GM06990 (cell line): ENCODE results near the gene MEF2B.
"Not testable (repeated sequence)": the region's sequence is repeated elsewhere in the genome, so short reads cannot be mapped to it uniquely, and the experiment has no call there.

Experiments
- DNase-seq: peaks from one replicate; pipeline ENCODE4 v3.0.0-alpha.2; 2011; ENCODE audit not compliant: insufficient read length; ENCODE audit errors: extremely low read depth
- H3K27me3 ChIP-seq: replicated peaks from 2 replicates; pipeline ENCODE4 v1.6.0; 2011; ENCODE audit warnings: low read length; ENCODE audit not compliant: control insufficient read depth, insufficient read depth
- H3K36me3 ChIP-seq: 2 replicates; pipeline ENCODE4 v1.5.1; 2011; ENCODE audit warnings: low read length; ENCODE audit not compliant: control insufficient read depth, insufficient read depth
- H3K4me3 ChIP-seq: replicated peaks from 2 replicates; pipeline ENCODE4 v1.5.1; 2011; ENCODE audit warnings: low read depth, mild to moderate bottlenecking, control low read depth, low read length
- CTCF ChIP-seq: IDR thresholded peaks from 2 replicates; pipeline ENCODE4 v1.5.1; 2011; ENCODE audit warnings: low read length, control low read depth, mild to moderate bottlenecking, inconsistent platforms; ENCODE audit not compliant: insufficient read depth, poor library complexity, severe bottlenecking

Gene MEF2B

DNA sequence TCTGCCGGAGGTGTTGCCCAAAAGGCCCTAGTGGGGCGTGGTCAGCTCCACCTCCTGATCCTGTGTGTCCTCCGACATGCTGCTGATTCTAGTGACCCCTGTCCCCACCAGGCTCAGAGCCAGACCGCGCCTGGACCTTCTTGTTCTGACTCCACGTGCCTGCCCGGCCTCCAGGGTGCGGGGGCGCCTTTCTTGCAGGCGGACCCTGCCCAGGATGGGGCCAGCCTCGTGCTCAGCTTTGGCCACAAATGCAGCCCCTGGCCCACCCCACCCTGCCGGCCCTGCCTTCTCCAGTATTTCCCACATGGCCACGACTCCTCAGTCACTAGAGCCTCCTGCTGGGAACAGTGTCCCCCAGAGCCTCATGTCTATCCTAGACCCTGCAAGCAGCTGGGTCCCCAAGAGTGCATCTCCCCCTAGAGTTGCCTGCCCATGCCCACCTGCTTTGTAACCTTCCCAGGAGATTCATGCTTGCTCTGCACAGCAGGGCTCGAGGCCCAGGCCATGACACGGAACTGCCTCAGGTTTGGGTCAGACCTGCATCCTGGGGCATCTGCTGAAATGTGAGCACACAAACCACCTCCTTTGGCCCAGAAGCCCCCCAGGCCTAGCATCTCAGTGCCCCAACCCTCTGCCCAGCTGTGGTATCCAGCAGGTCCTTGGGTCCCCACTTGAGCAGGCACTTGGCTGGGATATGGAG, 58.8 kb downstream of the MEF2B start:
- TF ChIP-seq CTCF: no peak

DNA sequence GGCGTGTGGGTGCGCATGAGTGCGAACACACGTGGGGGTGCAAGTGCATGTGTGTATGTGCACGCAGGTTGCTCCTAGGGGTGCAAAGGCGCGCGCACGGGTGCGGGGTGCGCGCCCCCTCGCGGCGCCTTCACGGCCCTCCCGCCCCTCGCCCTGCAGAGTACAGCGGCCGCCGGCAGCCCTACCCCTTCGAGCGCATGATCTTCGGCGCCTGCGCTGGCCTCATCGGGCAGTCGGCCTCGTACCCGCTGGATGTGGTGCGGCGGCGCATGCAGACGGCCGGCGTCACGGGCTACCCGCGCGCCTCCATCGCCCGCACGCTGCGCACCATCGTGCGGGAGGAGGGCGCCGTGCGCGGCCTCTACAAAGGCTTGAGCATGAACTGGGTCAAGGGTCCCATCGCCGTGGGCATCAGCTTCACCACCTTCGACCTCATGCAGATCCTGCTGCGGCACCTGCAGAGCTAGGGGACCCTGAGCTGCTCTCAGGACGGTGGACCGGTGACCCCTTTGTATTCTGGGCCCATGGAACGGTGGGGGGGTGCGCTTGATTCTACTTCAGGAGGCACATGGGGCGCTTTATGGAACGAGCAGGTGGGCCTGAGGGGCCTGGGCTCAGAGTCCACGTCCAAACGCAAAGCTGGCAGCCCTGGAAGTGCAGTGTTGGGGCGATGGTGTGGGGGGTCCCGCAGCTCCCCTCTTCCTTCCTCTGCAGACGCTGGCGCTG, 59.5 kb downstream of the MEF2B start:
- Histone ChIP-seq H3K27me3 (no peaks in the 10 kb centered on the region), H3K4me3 (no peak overlapping the region), H3K36me3 (peaks cover 5% of the 10 kb centered on the region)
- DNase-seq: peak; percentile 44
- TF ChIP-seq CTCF: peak; percentile 17

More for the DNA sequence above, 58.8 kb downstream of the MEF2B start:
- H3K36me3 ChIP-seq: peaks cover 5% of the 10 kb centered on the region
- DNase-seq: no peak
- no peak overlapping the region for H3K4me3 ChIP-seq
- H3K27me3 ChIP-seq: no peaks in the 10 kb centered on the region

DNA sequence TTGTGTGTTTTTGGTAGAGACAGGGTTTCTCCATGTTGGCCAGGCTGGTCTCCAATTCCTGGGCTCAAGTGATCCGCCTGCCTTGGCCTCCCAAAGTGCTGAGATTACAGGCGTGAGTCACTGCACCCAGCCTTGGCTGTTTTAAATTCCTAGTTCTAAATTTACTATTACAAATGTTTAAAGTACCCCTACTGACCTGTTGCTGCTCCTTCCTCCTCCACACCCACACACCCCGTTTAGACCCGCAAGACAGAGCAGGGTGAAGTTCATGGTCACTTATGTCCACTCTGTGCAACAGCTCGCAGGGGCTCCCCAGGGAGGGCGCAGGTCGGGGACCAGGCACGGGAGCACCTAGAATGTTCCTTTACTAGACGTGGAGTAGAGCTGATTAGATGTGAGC, 60.5 kb downstream of the MEF2B start:
- DNase-seq: no peak
- H3K4me3 ChIP-seq: no peak overlapping the region

DNA sequence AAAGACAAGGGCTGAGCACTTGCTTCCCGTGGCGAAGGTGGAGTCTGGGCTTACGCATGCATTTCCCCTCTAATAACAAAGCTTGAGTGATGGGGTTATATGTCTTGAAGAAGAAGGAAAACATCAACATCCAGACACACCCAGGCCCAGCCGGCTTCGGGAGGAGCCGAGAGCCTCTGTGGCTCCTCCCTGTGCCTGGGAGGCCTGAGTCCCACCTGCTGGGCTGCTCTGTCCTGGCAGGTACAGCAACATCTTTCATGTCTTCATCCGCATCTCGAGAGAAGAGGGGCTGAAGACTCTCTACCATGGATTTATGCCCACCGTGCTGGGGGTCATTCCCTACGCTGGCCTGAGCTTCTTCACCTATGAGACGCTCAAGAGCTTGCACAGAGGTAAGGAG, 62.4 kb downstream of the MEF2B start:
- Histone ChIP-seq H3K4me3 (no peak overlapping the region), H3K36me3 (peaks cover 5% of the 10 kb centered on the region), H3K27me3 (no peaks in the 10 kb centered on the region)
- no peak for TF ChIP-seq CTCF
- no peak for DNase-seq

More for the DNA sequence above, 60.5 kb downstream of the MEF2B start:
- Histone ChIP-seq H3K36me3 (peaks cover 5% of the 10 kb centered on the region), H3K27me3 (no peaks in the 10 kb centered on the region)
- no peak for TF ChIP-seq CTCF

- not testable (repeated sequence) for H3K4me3 ChIP-seq, DNase-seq, H3K36me3 ChIP-seq, H3K27me3 ChIP-seq
These were observed 63.1 kb downstream of the MEF2B start for GRCh38 chr19:19106938-19107337.

DNA sequence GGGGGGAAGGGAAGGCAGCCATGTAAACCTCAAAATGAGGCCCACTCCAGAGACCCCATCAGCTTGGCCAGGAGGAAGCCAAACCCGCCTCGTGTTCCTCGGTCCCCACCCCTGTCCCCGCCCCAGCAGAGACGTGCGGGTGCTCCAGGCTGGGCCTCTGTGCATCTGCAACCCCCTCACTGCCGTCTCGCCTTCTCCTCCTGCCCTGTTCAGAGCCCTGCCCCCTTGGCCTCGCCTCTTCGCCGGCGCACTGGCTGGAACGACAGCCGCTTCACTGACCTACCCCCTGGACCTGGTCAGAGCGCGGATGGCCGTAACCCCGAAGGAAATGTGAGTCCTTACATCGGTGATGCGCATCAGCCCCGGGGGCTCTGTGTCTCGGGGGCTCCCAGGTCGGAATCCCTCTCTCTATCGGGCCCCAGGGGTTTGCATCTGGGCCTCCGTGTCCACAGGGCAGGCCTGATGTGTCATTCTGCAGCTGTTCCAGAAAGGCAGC, 64.0 kb downstream of the MEF2B start:
- no peak overlapping the region for H3K4me3 ChIP-seq
- TF ChIP-seq CTCF: no peak

More for the DNA sequence above, 64.0 kb downstream of the MEF2B start:
- no peaks in the 10 kb centered on the region for H3K27me3 ChIP-seq
- no peak for DNase-seq
- peaks cover 7% of the 10 kb centered on the region for H3K36me3 ChIP-seq
